IPS-20b (cell line): ENCODE measurements around the gene PPP1R1C.
A peak's percentile ranks its signal among the peaks of the same experiment; 100 is the strongest.

Experiments
- H3K27ac ChIP-seq: one replicate; pipeline ENCODE4 v1.5.1; 2013; ENCODE audit warnings: low read length
- H3K27me3 ChIP-seq: 2 replicates; pipeline ENCODE4 v1.6.1; 2013; ENCODE audit warnings: mild to moderate bottlenecking, low read length, inconsistent platforms; ENCODE audit not compliant: insufficient read depth
- H3K36me3 ChIP-seq: 2 replicates; pipeline ENCODE4 v1.6.1; 2013; ENCODE audit warnings: low read depth, mild to moderate bottlenecking, inconsistent platforms, low read length, moderate library complexity; ENCODE audit not compliant: insufficient read depth
- H3K4me1 ChIP-seq: 2 replicates; pipeline ENCODE4 v1.6.1; 2013; ENCODE audit warnings: mild to moderate bottlenecking, control low read depth, inconsistent platforms, low read length, moderate library complexity; ENCODE audit not compliant: insufficient read depth
- H3K4me3 ChIP-seq: 2 replicates; pipeline ENCODE4 v1.5.1; 2013; ENCODE audit warnings: mild to moderate bottlenecking, low read length, inconsistent platforms
- H3K9ac ChIP-seq: 2 replicates; pipeline ENCODE4 v1.6.1; 2013; ENCODE audit warnings: low read depth, mild to moderate bottlenecking, inconsistent platforms, low read length, moderate library complexity
- H3K9me3 ChIP-seq: 2 replicates; pipeline ENCODE4 v1.6.1; 2013; ENCODE audit warnings: mild to moderate bottlenecking, low read depth, low read length, inconsistent platforms; ENCODE audit not compliant: insufficient read depth

Gene PPP1R1C

GRCh38 chr2:182098648-182099047, 113.0 kb downstream of the PPP1R1C start:
- peaks cover 3% of the 10 kb centered on the region; the same call in 1 of the 2 replicates for H3K4me1 ChIP-seq
- H3K36me3 ChIP-seq, result no peaks in the 10 kb centered on the region
- H3K9ac ChIP-seq, result no peak overlapping the region
- H3K9me3 ChIP-seq, result no peaks in the 10 kb centered on the region
- no peak overlapping the region for H3K4me3 ChIP-seq
- no peaks in the 10 kb centered on the region for H3K27me3 ChIP-seq
- H3K27ac ChIP-seq, result no peak overlapping the region

- H3K27me3 ChIP-seq, result no peaks in the 10 kb centered on the region
- H3K4me3 ChIP-seq, result no peak overlapping the region
- peaks cover 3% of the 10 kb centered on the region; the same call in 1 of the 2 replicates for H3K4me1 ChIP-seq
- no peak overlapping the region for H3K27ac ChIP-seq
- H3K36me3 ChIP-seq, result no peaks in the 10 kb centered on the region
- H3K9me3 ChIP-seq, result no peaks in the 10 kb centered on the region
- 0 out of 2 replicates have a peak overlapping the region, but pooled peaks have one; percentile 36 for H3K9ac ChIP-seq
Measured at GRCh38 chr2:182101263-182101662, 115.6 kb downstream of the PPP1R1C start.

GRCh38 chr2:182103526-182103925, 117.9 kb downstream of the PPP1R1C start:
- H3K36me3 ChIP-seq, result no peaks in the 10 kb centered on the region

GRCh38 chr2:182110347-182110746, 124.7 kb downstream of the PPP1R1C start:
- Histone ChIP-seq H3K4me1 (0 out of 2 replicates have a peak, but pooled peaks cover 4% of the 10 kb centered on the region), H3K9me3 (no peaks in the 10 kb centered on the region), H3K9ac (no peak overlapping the region), H3K36me3 (no peaks in the 10 kb centered on the region), H3K27ac (no peak overlapping the region), H3K27me3 (no peaks in the 10 kb centered on the region), H3K4me3 (no peak overlapping the region)

More at GRCh38 chr2:182103526-182103925, 117.9 kb downstream of the PPP1R1C start:
- Histone ChIP-seq H3K27me3 (no peaks in the 10 kb centered on the region), H3K27ac (no peak overlapping the region), H3K9me3 (no peaks in the 10 kb centered on the region), H3K9ac (no peak overlapping the region), H3K4me3 (no peak overlapping the region), H3K4me1 (peaks cover 3% of the 10 kb centered on the region; the same call in 1 of the 2 replicates)

- Histone ChIP-seq H3K27me3 (no peaks in the 10 kb centered on the region), H3K9me3 (no peaks in the 10 kb centered on the region), H3K9ac (no peak overlapping the region), H3K4me3 (no peak overlapping the region), H3K36me3 (no peaks in the 10 kb centered on the region), H3K27ac (no peak overlapping the region), H3K4me1 (0 out of 2 replicates have a peak, but pooled peaks cover 4% of the 10 kb centered on the region)
Measured at GRCh38 chr2:182113334-182113733, 127.7 kb downstream of the PPP1R1C start.

- Histone ChIP-seq H3K4me1 (0 out of 2 replicates have a peak, but pooled peaks cover 3% of the 10 kb centered on the region), H3K9me3 (no peaks in the 10 kb centered on the region), H3K27ac (no peak overlapping the region), H3K36me3 (no peaks in the 10 kb centered on the region), H3K4me3 (no peak overlapping the region), H3K9ac (no peak overlapping the region), H3K27me3 (no peaks in the 10 kb centered on the region)
Measured at GRCh38 chr2:182115258-182115657, 129.6 kb downstream of the PPP1R1C start.

- Histone ChIP-seq H3K4me1 (no peaks in the 10 kb centered on the region; the same call in 1 of the 2 replicates), H3K27ac (no peak overlapping the region), H3K4me3 (no peak overlapping the region), H3K36me3 (no peaks in the 10 kb centered on the region), H3K9ac (no peak overlapping the region), H3K27me3 (no peaks in the 10 kb centered on the region), H3K9me3 (no peaks in the 10 kb centered on the region)
Measured at GRCh38 chr2:182116774-182117173, 131.1 kb downstream of the PPP1R1C start.

- H3K4me3 ChIP-seq, result no peak overlapping the region
Measured at GRCh38 chr2:182117196-182117595, 131.5 kb downstream of the PPP1R1C start.

GRCh38 chr2:182128821-182129707, 143.4 kb downstream of the PPP1R1C start:
- Histone ChIP-seq H3K36me3 (no peaks in the 10 kb centered on the region), H3K27me3 (no peaks in the 10 kb centered on the region), H3K9ac (no peak overlapping the region), H3K9me3 (no peaks in the 10 kb centered on the region), H3K27ac (no peak overlapping the region), H3K4me1 (no peaks in the 10 kb centered on the region), H3K4me3 (no peak overlapping the region)

More at GRCh38 chr2:182117196-182117595, 131.5 kb downstream of the PPP1R1C start:
- no peaks in the 10 kb centered on the region for H3K9me3 ChIP-seq
- H3K4me1 ChIP-seq, result no peaks in the 10 kb centered on the region; the same call in 1 of the 2 replicates
- H3K36me3 ChIP-seq, result no peaks in the 10 kb centered on the region
- H3K27ac ChIP-seq, result no peak overlapping the region
- H3K27me3 ChIP-seq, result no peaks in the 10 kb centered on the region
- no peak overlapping the region for H3K9ac ChIP-seq

- no peaks in the 10 kb centered on the region for H3K9me3 ChIP-seq
- no peak overlapping the region for H3K27ac ChIP-seq
- H3K4me3 ChIP-seq, result no peak overlapping the region
- no peaks in the 10 kb centered on the region for H3K4me1 ChIP-seq
- no peak overlapping the region for H3K9ac ChIP-seq
- H3K36me3 ChIP-seq, result no peaks in the 10 kb centered on the region
- no peaks in the 10 kb centered on the region for H3K27me3 ChIP-seq
Measured at GRCh38 chr2:182132605-182133004, 147.0 kb downstream of the PPP1R1C start.

- H3K27ac ChIP-seq, result no peak overlapping the region
- no peaks in the 10 kb centered on the region for H3K27me3 ChIP-seq
Measured at GRCh38 chr2:182133195-182133891, 147.7 kb downstream of the PPP1R1C start.

More at GRCh38 chr2:182133195-182133891, 147.7 kb downstream of the PPP1R1C start:
- Histone ChIP-seq H3K9me3 (no peaks in the 10 kb centered on the region), H3K4me1 (no peaks in the 10 kb centered on the region), H3K4me3 (no peak overlapping the region), H3K9ac (no peak overlapping the region), H3K36me3 (no peaks in the 10 kb centered on the region)
